Activated CD4-positive, alpha-beta T cell treated with anti-CD3 and anti-CD28 coated beads, Interleukin-10, Interleukin-2, amounts not matched to agents 100 ng/mL and 50 ng/mL, durations not matched to agents 16 hours and 8 hours (primary cell): ENCODE data around the gene NT5E.

Source experiments
- DNase-seq: peaks from one replicate; pipeline ENCODE4 v3.0.0-alpha.2; 2020

Gene NT5E

GRCh38 chr6:85460921-85461797 is 11.3 kb downstream of the NT5E start:
- DNase-seq, result peak; percentile 75

GRCh38 chr6:85461798-85462170 is 11.9 kb downstream of the NT5E start:
- DNase-seq, result no peak

GRCh38 chr6:85462673-85463072 is 12.8 kb downstream of the NT5E start:
- no peak for DNase-seq

GRCh38 chr6:85463621-85464259 is 13.9 kb downstream of the NT5E start:
- no peak for DNase-seq

GRCh38 chr6:85464260-85464644 is 14.4 kb downstream of the NT5E start:
- DNase-seq, result peak; percentile 50

GRCh38 chr6:85464722-85465150 is 14.9 kb downstream of the NT5E start:
- peak; percentile 76 for DNase-seq

- peak; percentile 41 for DNase-seq
These were observed 15.9 kb downstream of the NT5E start for GRCh38 chr6:85465762-85466161.

GRCh38 chr6:85468326-85468725 is 18.4 kb downstream of the NT5E start:
- no peak for DNase-seq

- DNase-seq, result no peak
These were observed 19.6 kb downstream of the NT5E start for GRCh38 chr6:85469276-85470022.

GRCh38 chr6:85470023-85470410 is 20.1 kb downstream of the NT5E start:
- DNase-seq, result no peak

- DNase-seq, result no peak
These were observed 22.9 kb downstream of the NT5E start for GRCh38 chr6:85472744-85473143.

GRCh38 chr6:85473748-85474147 is 23.9 kb downstream of the NT5E start:
- DNase-seq, result no peak

- no peak for DNase-seq
These were observed 26.6 kb downstream of the NT5E start for GRCh38 chr6:85476532-85476931.

- DNase-seq, result no peak
These were observed 29.3 kb downstream of the NT5E start for GRCh38 chr6:85479208-85479607.

GRCh38 chr6:85482206-85482904 is 32.5 kb downstream of the NT5E start:
- no peak for DNase-seq

- peak; percentile 82 for DNase-seq
These were observed 33.2 kb downstream of the NT5E start for GRCh38 chr6:85482905-85483700.

GRCh38 chr6:85483846-85484245 is 34.0 kb downstream of the NT5E start:
- no peak for DNase-seq

GRCh38 chr6:85484948-85485347 is 35.1 kb downstream of the NT5E start:
- no peak for DNase-seq

- DNase-seq, result no peak
These were observed 40.8 kb downstream of the NT5E start for GRCh38 chr6:85490516-85491248.

- no peak for DNase-seq
These were observed 43.5 kb downstream of the NT5E start for GRCh38 chr6:85493389-85493788.
